GM23248 (cell line): ENCODE results near the gene GNMT. TPM values are rescaled to one million over a fixed set of nuclear protein-coding genes. Genes with fewer than 3 reads are reported as not detected.

ENCODE experiments used
- DNase-seq: peaks from one replicate; pipeline ENCODE4 v3.0.0-alpha.2; 2015
- H2AFZ ChIP-seq: fragments of 200-600 bp; sonication (generic); 2 replicates; pipeline ENCODE4 v1.6.1; 2016; ENCODE audit warnings: antibody characterized with exemption
- H3F3A ChIP-seq: fragments of 200-600 bp; sonication (generic); 2 replicates; pipeline ENCODE4 v1.6.1; 2016; ENCODE audit warnings: mild to moderate bottlenecking, antibody characterized with exemption, mixed run types; ENCODE audit not compliant: insufficient read depth
- H3K27ac ChIP-seq: fragments of 200-600 bp; sonication (generic); 2 replicates; pipeline ENCODE4 v1.5.1; 2016; ENCODE audit warnings: mild to moderate bottlenecking
- H3K27me3 ChIP-seq: fragments of 200-600 bp; sonication (generic); replicated peaks from 2 replicates; pipeline ENCODE4 v1.6.1; 2016; ENCODE audit warnings: mild to moderate bottlenecking; ENCODE audit not compliant: insufficient read depth
- H3K36me3 ChIP-seq: fragments of 200-600 bp; sonication (generic); 2 replicates; pipeline ENCODE4 v1.6.1; 2016; ENCODE audit warnings: low read depth, mild to moderate bottlenecking
- H3K4me1 ChIP-seq: fragments of 200-600 bp; sonication (generic); 2 replicates; pipeline ENCODE4 v1.6.1; 2016; ENCODE audit warnings: mild to moderate bottlenecking; ENCODE audit not compliant: insufficient read depth
- H3K4me2 ChIP-seq: fragments of 200-600 bp; sonication (generic); one replicate; pipeline ENCODE4 v1.6.1; 2016; ENCODE audit warnings: mild to moderate bottlenecking; ENCODE audit not compliant: unreplicated experiment
- H3K4me3 ChIP-seq: fragments of 200-600 bp; sonication (generic); 2 replicates; pipeline ENCODE4 v1.5.1; 2016; ENCODE audit warnings: mild to moderate bottlenecking
- H3K79me2 ChIP-seq: fragments of 200-600 bp; sonication (generic); 2 replicates; pipeline ENCODE4 v1.6.1; 2016; ENCODE audit warnings: mild to moderate bottlenecking; ENCODE audit not compliant: insufficient read depth
- H3K9ac ChIP-seq: fragments of 200-600 bp; sonication (generic); 2 replicates; pipeline ENCODE4 v1.6.1; 2016; ENCODE audit warnings: mild to moderate bottlenecking
- H3K9me2 ChIP-seq: fragments of 200-600 bp; sonication (generic); 2 replicates; pipeline ENCODE4 v1.6.1; 2016; ENCODE audit warnings: mixed run types, mild to moderate bottlenecking, moderate library complexity; ENCODE audit not compliant: insufficient read depth
- H3K9me3 ChIP-seq: fragments of 200-600 bp; sonication (generic); one replicate; pipeline ENCODE4 v1.6.1; 2017; ENCODE audit warnings: low read depth
- H4K20me1 ChIP-seq: fragments of 200-600 bp; sonication (generic); 2 replicates; pipeline ENCODE4 v1.6.0; 2016; ENCODE audit not compliant: insufficient read depth
- EZH2 ChIP-seq: fragments of 200-600 bp; sonication (generic); IDR thresholded peaks from 2 replicates; pipeline ENCODE4 v1.6.1; 2018; ENCODE audit warnings: antibody characterized with exemption, mild to moderate bottlenecking; ENCODE audit not compliant: insufficient read depth, poor library complexity, severe bottlenecking
- EZH2phosphoT487 ChIP-seq: fragments of 200-600 bp; sonication (generic); IDR thresholded peaks from 2 replicates; pipeline ENCODE4 v1.6.1; 2018; ENCODE audit warnings: antibody characterized with exemption, moderate library complexity, mild to moderate bottlenecking, low read depth; ENCODE audit not compliant: insufficient read depth
- WGBS, 2 experiments: methylation state at CpG; one replicate each; pipeline ENCODE4 v1.1.6; 2015 to 2017; ENCODE audit warnings: low lambda C conversion rate in 2 of 2, low coverage in 1 of 2; ENCODE audit errors: missing lambda C conversion rate in 2 of 2; 5-methylcytosine and 5-hydroxymethylcytosine counted together
- in situ Hi-C: fragments of 300-500 bp; cut with MboI; formaldehyde crosslinking; loops from 2 replicates; pipeline ENCODE4 v1.15.0; 2020
- polyA plus RNA-seq: library from polyadenylated mRNA; unstranded; fragments of >200 nt; fragmentation: Nextera tagmentation; extraction: Ambion mirVana; gene quantifications from 2 replicates; pipeline ENCODE4 v1.2.1, GENCODE V29; 2016
- total RNA-seq: library from RNA; depleted of rRNA; stranded (reverse); fragments of >200 nt; shearing (Covaris generic); gene quantifications from 2 replicates; pipeline ENCODE4 v1.2.3, GENCODE V29; 2014

GNMT gene
- total and polyA plus RNA-seq, 2 experiments from 2014 or later = not detected

DNA sequence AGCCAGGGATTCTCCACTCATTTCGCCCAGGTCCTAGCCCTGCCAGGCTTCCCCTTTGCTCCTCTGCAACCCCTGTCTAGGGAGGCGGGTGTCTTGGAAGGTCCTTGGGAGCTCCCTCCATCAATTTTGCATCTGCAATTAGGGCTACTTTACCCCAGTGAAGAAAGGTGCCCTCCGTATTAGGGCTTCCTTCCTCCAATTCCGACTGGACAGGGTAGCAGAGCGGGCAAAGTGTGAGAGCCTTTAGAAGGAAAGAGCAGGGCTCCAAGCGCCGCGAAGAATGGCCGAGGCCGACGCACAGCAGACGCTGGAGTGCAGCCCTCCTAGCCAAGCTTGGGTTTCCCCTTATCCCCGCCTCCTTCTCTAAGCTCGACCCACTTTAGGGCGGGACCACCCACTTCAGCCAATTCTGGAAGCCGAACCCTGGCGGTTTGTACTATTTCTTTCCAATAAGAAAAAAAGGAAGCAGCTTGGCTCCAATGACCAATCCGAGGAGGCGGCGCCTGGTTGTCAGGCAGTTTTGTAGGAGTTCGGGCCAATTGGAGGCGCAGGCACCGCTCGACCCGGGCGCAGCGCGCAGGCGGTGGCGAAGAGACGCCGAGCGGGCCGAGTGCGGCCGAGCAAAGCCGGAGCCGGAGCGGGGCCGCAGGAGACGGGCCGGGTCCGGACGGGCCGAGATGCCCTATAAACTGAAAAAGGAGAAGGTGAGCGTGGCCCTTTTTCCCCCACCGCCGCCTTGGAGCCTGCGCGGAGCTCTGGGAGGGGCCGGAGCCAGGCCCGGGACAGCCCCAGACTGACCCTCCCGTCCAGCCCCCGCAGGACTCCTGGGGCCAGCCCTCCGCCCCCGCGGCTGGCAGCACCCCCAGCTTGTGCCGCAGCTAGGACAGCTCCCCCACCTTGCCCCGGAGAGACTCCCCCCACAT, 23.7 kb downstream of the GNMT start, which contains the start of gene PPP2R5D:
Gene PPP2R5D, plus strand, starts transcription at position 570 of the 923 bp plus-strand sequence. Its CDS starts 108 bp downstream, at position 678.
- H3K27me3 ChIP-seq = no peaks in the 10 kb centered on the region
- no peaks in the 10 kb centered on the region for H3K9me2 ChIP-seq
- peak; percentile 100 for DNase-seq
- H3K79me2 ChIP-seq = peaks cover 43% of the 10 kb centered on the region
- peak within 1 kb of the TSS; percentile 89 for H3K4me2 ChIP-seq
- in situ Hi-C loops = no loop called here
- no peaks in the 10 kb centered on the region; the same call in 1 of the 2 replicates for H3K36me3 ChIP-seq
- peaks cover 25% of the 10 kb centered on the region for H3K4me1 ChIP-seq
- TF ChIP-seq EZH2 = no peak
- TF ChIP-seq EZH2phosphoT487 = no peak
- peak within 1 kb of the TSS; percentile 60 for H3K27ac ChIP-seq
- H2AFZ ChIP-seq = peak within 1 kb of the TSS; percentile 88
- H3K9ac ChIP-seq = peak within 1 kb of the TSS; percentile 85
- H4K20me1 ChIP-seq = no peaks in the 10 kb centered on the region
- H3K9me3 ChIP-seq = no peaks in the 10 kb centered on the region
- H3F3A ChIP-seq = peaks cover 15% of the 10 kb centered on the region
- 1% methylated on average over 41 to 56 of the region's 59 CpGs for WGBS, 2 experiments
- H3K4me3 ChIP-seq = peak within 1 kb of the TSS; percentile 79

GRCh38 chr6:42984924-42985475, 24.4 kb downstream of the GNMT start:
- H3K36me3 ChIP-seq = no peaks in the 10 kb centered on the region; the same call in 1 of the 2 replicates
- no peaks in the 10 kb centered on the region for H3K27me3 ChIP-seq
- H2AFZ ChIP-seq = peak overlapping the region; percentile 78
- H3K27ac ChIP-seq = peak overlapping the region; percentile 56
- H4K20me1 ChIP-seq = no peaks in the 10 kb centered on the region
- H3K9me3 ChIP-seq = no peaks in the 10 kb centered on the region
- in situ Hi-C loops = no loop called here
- peak; percentile 44 for DNase-seq
- 6 to 12% methylated on average over 7 to 13 of the region's 13 CpGs for WGBS, 2 experiments
- peaks cover 20% of the 10 kb centered on the region for H3K4me1 ChIP-seq
- peak overlapping the region; percentile 85 for H3K9ac ChIP-seq
- H3K9me2 ChIP-seq = no peaks in the 10 kb centered on the region
- peak overlapping the region; percentile 85 for H3K4me2 ChIP-seq
- TF ChIP-seq EZH2 = no peak
- TF ChIP-seq EZH2phosphoT487 = no peak
- H3K79me2 ChIP-seq = peaks cover 47% of the 10 kb centered on the region
- H3K4me3 ChIP-seq = peak overlapping the region; percentile 79
- H3F3A ChIP-seq = peaks cover 12% of the 10 kb centered on the region

GRCh38 chr6:42987533-42988451, 27.2 kb downstream of the GNMT start:
- Histone ChIP-seq H3K9me2 (no peaks in the 10 kb centered on the region), H3K9ac (no peak overlapping the region), H3K9me3 (no peaks in the 10 kb centered on the region), H2AFZ (no peak overlapping the region), H3K4me1 (peaks cover 20% of the 10 kb centered on the region), H3K27me3 (no peaks in the 10 kb centered on the region), H3K27ac (no peak overlapping the region), H4K20me1 (no peaks in the 10 kb centered on the region), H3K4me3 (no peak overlapping the region), H3F3A (0 out of 2 replicates have a peak, but pooled peaks cover 6% of the 10 kb centered on the region), H3K36me3 (no peaks in the 10 kb centered on the region; the same call in 1 of the 2 replicates), H3K4me2 (no peak overlapping the region), H3K79me2 (peaks cover 62% of the 10 kb centered on the region)
- TF ChIP-seq EZH2phosphoT487 (no peak), EZH2 (no peak)
- no peak for DNase-seq
- WGBS, 2 experiments = 60 to 61% methylated on average over 4 to 5 of the region's 5 CpGs
- in situ Hi-C loops = no loop called here
